MM.1S (cell line): ENCODE data around the gene CD164L2.

Experiments used
- EZH2 ChIP-seq: fragments of 300-600 bp; sonication (generic); optimal IDR thresholded peaks from 2 replicates; pipeline ENCODE3; 2017; ENCODE audit warnings: low read depth, mild to moderate bottlenecking, antibody characterized with exemption, low read length, mixed read lengths
- EZH2phosphoT487 ChIP-seq: fragments of 300-600 bp; sonication (generic); IDR thresholded peaks from 2 replicates; pipeline ENCODE4 v1.6.1; 2018; ENCODE audit warnings: antibody characterized with exemption, low read length
- TF ChIP-seq, protein P1 (sequence below): fragments of 300-600 bp; sonication (generic); IDR thresholded peaks from 2 replicates; pipeline ENCODE4 v1.5.1; 2016; ENCODE audit warnings: antibody characterized with exemption, low read length, mixed read lengths

DNA sequence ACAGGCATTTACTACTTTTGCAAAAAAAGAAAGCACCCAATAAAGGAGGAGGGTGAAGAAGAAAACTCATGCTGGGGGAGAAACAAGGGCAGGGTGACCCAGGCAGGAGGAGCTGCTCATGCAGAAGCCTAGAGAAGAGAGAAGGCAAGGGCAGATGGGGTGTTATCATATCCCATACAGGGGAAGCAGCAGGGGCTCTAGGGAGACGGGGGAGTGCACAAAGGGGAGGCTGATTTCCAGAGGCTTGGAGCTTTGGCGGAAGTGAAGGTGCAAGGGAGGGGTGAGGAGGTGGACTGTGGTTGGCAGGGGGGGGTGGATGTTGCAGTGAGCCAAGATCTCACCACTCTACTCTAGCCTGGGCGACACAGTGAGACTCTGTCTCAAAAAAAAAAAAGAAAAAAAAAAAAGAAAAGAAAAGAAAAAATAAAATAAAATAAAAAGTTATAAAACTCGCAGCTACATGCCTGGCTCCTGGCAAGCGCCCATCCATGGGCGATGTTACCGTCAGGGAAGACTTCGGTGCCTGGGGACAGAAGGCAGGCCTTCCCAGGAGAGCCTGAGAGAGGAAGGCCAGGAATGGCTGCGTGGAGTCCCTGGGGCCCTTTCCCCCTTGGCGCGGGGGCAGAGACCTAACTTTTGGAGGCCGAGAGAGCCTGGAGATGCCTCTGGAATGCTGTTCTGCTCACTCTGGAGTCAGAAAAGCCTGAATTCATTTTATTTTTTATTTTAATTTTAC, 5.2 kb downstream of the CD164L2 start:
- TF ChIP-seq, protein P1, sequence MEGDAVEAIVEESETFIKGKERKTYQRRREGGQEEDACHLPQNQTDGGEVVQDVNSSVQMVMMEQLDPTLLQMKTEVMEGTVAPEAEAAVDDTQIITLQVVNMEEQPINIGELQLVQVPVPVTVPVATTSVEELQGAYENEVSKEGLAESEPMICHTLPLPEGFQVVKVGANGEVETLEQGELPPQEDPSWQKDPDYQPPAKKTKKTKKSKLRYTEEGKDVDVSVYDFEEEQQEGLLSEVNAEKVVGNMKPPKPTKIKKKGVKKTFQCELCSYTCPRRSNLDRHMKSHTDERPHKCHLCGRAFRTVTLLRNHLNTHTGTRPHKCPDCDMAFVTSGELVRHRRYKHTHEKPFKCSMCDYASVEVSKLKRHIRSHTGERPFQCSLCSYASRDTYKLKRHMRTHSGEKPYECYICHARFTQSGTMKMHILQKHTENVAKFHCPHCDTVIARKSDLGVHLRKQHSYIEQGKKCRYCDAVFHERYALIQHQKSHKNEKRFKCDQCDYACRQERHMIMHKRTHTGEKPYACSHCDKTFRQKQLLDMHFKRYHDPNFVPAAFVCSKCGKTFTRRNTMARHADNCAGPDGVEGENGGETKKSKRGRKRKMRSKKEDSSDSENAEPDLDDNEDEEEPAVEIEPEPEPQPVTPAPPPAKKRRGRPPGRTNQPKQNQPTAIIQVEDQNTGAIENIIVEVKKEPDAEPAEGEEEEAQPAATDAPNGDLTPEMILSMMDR: no peak
- TF ChIP-seq EZH2phosphoT487: no peak
- TF ChIP-seq EZH2: no peak
